CD4-positive, alpha-beta T cell treated with Interleukin-4 for 1 hour (primary cell): ENCODE measurements around the gene HEPH.
"Not testable (repeated sequence)": the region's sequence is repeated elsewhere in the genome, so short reads cannot be mapped to it uniquely, and the experiment has no call there.

Source experiments
- DNase-seq, 2 donors: peaks; one replicate each; pipeline ENCODE4 v3.0.0-alpha.2; 2020 to 2022

Gene HEPH, protein sequence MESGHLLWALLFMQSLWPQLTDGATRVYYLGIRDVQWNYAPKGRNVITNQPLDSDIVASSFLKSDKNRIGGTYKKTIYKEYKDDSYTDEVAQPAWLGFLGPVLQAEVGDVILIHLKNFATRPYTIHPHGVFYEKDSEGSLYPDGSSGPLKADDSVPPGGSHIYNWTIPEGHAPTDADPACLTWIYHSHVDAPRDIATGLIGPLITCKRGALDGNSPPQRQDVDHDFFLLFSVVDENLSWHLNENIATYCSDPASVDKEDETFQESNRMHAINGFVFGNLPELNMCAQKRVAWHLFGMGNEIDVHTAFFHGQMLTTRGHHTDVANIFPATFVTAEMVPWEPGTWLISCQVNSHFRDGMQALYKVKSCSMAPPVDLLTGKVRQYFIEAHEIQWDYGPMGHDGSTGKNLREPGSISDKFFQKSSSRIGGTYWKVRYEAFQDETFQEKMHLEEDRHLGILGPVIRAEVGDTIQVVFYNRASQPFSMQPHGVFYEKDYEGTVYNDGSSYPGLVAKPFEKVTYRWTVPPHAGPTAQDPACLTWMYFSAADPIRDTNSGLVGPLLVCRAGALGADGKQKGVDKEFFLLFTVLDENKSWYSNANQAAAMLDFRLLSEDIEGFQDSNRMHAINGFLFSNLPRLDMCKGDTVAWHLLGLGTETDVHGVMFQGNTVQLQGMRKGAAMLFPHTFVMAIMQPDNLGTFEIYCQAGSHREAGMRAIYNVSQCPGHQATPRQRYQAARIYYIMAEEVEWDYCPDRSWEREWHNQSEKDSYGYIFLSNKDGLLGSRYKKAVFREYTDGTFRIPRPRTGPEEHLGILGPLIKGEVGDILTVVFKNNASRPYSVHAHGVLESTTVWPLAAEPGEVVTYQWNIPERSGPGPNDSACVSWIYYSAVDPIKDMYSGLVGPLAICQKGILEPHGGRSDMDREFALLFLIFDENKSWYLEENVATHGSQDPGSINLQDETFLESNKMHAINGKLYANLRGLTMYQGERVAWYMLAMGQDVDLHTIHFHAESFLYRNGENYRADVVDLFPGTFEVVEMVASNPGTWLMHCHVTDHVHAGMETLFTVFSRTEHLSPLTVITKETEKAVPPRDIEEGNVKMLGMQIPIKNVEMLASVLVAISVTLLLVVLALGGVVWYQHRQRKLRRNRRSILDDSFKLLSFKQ

DNA sequence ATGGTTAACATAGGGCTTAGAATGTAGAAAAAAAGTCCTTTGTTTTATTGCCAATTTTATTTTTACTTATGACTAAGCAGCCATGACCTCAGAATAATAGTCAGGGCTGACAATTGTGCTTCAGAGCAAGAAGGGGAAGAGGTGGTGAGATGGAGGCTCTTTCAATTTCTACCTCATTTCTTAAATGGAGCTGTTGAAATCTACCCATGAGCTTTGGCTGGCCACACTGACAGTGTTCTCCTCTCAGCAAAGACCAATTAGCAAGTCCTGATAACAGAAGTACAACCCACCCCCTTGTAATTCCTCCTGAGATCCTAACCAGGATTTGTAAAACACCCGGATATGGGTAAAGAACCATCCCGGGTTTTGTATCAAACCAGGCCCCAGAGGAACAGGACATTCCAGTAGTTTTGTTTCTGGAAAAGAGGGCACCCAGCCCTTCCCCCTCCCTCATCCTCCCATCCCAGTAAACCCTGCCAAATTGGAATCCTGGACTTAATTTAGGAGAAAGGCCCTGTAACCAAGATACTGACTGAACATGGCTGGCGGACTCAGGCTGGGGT lies at the start of gene HEPH:
HEPH (plus strand) TSS at position 399 of the 563 bp plus-strand sequence. CDS start 6,324 bp downstream, outside the sequence.
- DNase-seq: no peak

- not testable (repeated sequence) for DNase-seq
These were observed 45.3 kb upstream of the HEPH start for GRCh38 chrX:66118722-66119121.

- DNase-seq: not testable (repeated sequence)
These were observed 42.7 kb upstream of the HEPH start for GRCh38 chrX:66121354-66121753.

- no peak for DNase-seq
These were observed 37.4 kb upstream of the HEPH start for GRCh38 chrX:66126662-66127061.

GRCh38 chrX:66130469-66130868 lies 33.6 kb upstream of the HEPH start:
- no peak for DNase-seq

- DNase-seq: not testable (repeated sequence)
These were observed 28.8 kb upstream of the HEPH start for GRCh38 chrX:66135284-66135683.

DNA sequence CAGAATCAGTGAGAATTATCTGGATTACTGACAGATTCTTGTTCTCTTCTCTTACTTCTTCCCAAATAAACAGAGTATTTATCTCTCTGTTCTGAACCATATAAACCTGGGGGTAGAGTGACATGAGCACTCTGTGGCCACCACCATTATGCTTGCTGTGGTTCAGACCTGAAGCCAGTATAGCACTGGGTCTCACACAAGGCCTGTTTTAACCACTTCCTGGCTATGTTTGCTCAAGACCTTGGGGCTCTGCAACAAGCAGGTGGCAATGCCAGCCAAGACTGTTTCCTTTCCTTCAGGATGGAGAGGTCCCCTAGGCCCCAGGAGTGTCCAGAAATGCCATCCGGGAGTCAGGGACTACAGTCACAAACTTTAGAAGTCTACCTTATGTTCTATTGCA lies 21.7 kb upstream of the HEPH start:
- no peak for DNase-seq

DNA sequence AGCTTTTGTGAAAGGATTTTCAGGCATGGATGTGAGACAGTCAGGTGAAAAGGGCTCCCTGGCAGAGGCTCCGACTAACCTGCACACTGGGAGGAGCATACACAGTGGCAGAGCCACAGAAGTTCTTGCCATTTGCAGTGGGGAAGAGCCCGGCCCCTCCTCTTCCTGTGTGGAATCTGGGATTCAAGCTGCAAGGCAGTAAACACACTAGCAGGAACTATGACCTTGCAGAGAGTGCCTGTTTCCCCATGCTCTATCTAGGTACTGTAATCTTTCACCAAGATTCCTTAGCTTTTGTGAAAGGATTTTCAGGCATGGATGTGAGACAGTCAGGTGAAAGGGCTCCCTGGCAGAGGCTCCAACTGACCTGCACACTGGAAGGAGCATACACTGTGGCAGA lies 19.8 kb upstream of the HEPH start:
- DNase-seq: no peak

GRCh38 chrX:66149519-66149918 lies 14.5 kb upstream of the HEPH start:
- no peak for DNase-seq

- no peak for DNase-seq
These were observed 13.9 kb upstream of the HEPH start for GRCh38 chrX:66150163-66150562.

DNA sequence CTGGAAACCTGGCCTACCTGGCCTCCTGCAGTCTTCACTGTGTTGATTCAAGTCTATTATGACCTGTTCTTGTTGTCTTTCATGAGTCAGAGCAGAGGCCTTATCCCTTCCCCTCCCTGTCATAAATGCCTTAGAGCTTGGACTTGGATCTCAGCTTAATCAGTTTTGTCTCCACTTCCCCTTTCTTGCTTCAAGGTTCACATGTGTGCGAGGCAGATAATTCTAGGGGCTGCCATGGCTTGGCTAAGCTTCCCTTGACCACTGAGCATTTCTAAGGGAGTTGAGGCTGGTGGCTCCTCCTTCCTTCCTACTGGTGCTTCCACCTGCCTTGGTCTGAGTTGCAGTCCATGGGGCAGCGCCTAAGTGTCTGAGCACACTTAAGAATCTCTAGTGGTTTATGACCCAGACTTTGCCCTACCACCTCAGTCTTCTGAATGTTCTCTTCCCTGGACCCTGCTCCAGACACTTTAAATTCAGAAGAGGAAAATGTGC lies 1.7 kb upstream of the HEPH start:
- no peak for DNase-seq

- DNase-seq: no peak
These were observed 600 bp upstream of the HEPH start for GRCh38 chrX:66163447-66163846.

DNA sequence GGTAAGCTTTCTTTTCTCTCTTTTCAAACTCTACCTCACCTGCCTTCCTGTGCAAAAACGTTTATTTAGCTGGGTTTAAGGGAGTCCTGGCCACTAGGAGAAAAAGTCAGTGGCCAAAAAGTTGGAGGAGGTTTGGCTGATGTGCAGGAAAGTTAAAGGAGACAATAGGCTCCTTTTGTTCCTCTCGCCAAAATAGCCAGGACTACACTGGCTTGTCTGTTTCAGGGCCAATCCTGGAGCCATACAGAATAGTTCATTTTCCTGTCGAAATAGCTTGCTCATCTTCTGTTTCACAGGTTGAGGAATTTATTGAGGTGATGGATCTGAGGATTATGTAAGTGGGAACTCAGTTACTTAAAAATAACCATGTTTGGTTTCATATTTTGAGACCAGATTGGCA lies 423 bp downstream of the HEPH start:
- no peak for DNase-seq

DNA sequence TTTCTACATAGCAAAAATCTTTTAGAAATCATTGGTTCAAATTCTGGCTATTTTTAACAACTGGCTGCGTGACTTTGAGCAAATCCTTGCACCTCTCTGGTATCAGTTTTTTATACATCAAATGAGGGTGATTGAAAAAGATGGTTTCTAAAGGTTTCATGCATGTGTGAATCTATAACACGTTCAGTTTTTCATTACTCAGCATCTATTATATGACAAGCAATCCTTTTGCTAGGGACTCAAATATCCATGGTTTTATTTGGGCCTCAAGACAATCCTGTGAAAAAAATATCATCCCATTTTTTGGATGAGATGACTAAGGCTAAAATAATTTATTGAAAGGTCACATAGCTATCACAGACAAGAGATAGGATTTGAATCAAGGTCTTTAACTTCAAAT lies 884 bp downstream of the HEPH start:
- DNase-seq: no peak

DNA sequence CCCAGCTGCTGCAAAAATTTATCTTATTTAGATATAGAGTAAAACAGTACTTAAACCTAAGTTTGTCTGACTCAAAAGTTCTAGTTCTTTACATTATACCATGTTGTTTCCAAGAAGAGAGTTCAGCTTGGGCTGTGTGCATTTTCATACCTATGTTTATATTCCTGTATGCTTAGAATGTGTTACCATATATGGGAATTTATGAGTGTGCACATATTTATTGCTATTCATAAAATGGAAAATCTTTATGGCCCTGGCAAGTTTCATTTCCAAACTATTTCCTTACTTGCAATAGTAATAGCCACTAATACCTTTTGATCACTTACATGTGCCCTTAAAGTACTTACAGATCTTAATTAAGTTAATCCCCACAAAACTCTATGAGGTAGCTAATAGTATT lies 2.6 kb downstream of the HEPH start:
- DNase-seq: no peak

DNA sequence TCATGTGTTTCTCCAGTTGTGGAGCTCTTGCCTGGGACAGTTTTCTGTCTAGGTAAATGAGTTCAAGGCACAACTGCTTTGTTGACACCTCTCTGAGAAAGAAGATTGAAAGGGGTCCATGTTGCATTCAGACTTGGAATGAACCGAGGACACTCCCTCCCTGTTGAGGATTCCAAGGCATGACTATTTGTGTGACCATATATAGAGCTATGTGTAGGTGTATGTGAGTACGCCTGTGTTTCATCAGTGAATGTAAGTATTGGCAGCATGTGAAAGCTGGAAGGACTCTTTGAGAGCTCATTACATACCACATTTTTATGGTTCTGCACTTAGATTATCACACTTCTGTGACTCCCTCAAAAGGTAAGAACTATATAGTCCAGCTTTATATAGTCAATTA lies 3.4 kb downstream of the HEPH start:
- DNase-seq: no peak

- DNase-seq: no peak
These were observed 12.1 kb downstream of the HEPH start for GRCh38 chrX:66176134-66176533.

- no peak for DNase-seq
These were observed 27.5 kb downstream of the HEPH start for GRCh38 chrX:66191563-66191962.

GRCh38 chrX:66193821-66194220 lies 29.8 kb downstream of the HEPH start:
- DNase-seq: no peak

- DNase-seq: no peak
These were observed 36.1 kb downstream of the HEPH start for GRCh38 chrX:66200050-66200664.

DNA sequence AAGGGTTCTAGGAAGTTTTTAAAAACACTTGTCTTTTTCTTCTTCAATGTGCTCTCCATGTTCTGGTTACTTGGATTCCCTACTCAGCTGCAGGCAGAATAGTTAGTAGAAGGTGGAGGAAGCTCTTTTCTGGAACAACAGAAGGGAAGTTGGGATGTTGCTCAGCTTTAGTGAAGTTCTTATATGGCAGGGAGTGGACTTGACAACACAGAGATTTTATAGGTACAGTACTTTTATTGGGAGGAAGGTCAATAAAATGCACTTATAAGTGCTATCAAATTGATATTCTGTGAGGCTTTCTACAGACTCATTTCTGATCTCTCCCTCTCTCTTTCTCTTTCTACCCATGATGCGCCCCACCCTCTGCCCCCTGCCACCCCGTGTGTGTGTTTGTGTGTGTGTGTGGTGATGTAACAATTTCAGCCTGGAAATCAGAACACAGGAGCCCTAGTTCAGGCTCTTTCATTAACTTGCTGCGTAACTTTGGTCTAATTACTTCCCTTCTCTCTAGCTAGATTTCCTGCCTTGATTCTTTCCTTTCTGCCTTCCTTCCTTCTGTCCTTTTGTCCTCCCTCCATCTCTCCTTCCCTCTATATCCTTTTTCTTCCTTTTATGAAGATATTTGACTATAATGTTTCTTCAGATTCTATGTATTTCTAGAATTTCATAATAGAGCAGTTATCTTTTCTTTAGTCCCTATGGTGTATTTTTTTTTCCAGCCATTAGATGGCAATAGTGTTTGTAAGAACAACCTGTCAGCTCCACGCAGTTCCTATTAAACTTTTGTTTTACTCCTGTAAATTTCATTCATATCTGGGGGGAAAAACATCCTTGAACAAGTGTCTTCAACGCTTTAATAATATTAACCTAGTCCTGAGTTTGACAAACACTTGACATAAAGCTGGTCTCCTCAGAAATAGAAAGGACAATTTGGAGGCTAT lies 37.1 kb downstream of the HEPH start:
- DNase-seq: no peak
